ENCODE results near the gene ATP8B2.
"Not testable (repeated sequence)": the region's sequence is repeated elsewhere in the genome, so short reads cannot be mapped to it uniquely, and the experiment has no call there.

Gene ATP8B2, protein sequence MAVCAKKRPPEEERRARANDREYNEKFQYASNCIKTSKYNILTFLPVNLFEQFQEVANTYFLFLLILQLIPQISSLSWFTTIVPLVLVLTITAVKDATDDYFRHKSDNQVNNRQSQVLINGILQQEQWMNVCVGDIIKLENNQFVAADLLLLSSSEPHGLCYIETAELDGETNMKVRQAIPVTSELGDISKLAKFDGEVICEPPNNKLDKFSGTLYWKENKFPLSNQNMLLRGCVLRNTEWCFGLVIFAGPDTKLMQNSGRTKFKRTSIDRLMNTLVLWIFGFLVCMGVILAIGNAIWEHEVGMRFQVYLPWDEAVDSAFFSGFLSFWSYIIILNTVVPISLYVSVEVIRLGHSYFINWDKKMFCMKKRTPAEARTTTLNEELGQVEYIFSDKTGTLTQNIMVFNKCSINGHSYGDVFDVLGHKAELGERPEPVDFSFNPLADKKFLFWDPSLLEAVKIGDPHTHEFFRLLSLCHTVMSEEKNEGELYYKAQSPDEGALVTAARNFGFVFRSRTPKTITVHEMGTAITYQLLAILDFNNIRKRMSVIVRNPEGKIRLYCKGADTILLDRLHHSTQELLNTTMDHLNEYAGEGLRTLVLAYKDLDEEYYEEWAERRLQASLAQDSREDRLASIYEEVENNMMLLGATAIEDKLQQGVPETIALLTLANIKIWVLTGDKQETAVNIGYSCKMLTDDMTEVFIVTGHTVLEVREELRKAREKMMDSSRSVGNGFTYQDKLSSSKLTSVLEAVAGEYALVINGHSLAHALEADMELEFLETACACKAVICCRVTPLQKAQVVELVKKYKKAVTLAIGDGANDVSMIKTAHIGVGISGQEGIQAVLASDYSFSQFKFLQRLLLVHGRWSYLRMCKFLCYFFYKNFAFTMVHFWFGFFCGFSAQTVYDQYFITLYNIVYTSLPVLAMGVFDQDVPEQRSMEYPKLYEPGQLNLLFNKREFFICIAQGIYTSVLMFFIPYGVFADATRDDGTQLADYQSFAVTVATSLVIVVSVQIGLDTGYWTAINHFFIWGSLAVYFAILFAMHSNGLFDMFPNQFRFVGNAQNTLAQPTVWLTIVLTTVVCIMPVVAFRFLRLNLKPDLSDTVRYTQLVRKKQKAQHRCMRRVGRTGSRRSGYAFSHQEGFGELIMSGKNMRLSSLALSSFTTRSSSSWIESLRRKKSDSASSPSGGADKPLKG

DNA sequence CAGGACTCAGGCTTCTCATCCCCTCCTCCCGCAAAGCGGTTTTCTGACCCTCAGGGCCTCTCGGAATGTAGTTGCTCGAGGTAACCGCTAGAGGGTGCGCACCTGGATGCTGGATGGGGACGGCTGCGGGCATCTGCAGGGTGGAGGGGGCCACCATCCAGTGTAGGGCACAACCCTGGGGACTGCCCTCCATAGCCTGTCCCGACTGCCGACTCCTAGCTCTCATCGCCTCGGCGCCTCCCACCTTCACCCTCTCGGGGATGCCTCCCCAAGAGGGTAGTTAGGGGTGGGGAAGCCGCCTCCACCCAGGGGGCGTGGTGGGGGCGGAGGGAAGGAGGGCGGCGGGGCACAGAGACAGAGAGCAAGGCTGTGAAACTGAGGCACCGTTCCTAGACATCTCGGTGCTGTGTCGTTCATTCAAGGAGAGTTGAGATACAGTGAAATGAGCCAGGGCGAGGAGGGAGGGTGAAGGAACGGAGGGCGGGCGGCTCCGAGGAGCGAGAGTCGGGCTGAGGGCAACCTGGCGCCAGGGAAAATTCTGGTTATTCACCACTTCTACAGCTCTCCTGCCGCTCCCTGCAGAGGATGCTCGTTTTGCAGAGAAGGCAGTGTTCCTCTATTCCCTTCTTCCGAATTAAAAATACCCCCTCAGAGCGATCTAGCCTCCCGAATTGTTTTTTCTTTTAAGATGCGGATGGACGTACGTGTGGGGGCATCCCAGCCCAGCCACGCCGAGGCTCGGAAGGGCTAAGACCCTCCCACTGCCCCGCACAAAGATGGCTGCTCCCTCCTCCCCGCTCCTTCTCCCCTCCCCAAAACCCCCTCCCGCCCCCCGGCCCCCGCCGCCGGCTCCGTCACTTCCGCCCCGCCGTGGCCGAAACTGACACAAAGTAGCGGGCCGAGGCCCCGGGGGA lies at the start of gene ATP8B2:
Gene ATP8B2, plus strand, starts transcription at position 857 of the 914 bp plus-strand sequence. CDS start 2,617 bp downstream, outside the sequence.
- peak; percentile 77 for DNase-seq (ENCODE audit: low spot score)

DNA sequence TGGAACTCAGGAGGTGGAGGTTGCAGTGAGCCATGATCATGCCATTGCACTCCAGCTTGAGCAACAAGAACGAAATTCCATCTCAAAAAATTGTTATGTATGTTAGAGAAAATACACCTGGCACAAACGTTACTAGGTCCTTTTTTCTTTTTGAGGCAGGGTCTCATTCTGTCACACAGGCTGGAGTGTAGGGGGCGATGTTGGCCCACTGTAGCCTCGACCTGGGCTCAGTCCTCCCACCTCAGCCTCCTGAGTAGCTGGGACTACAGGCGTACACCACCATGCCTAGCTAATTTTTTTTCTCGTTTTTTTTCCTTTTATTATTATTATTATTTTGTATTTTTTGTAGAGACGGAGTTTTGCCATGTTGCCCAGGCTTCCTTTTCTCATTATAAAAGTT lies 48.5 kb upstream of the ATP8B2 start:
- DNase-seq (ENCODE audit: low spot score): no peak

DNA sequence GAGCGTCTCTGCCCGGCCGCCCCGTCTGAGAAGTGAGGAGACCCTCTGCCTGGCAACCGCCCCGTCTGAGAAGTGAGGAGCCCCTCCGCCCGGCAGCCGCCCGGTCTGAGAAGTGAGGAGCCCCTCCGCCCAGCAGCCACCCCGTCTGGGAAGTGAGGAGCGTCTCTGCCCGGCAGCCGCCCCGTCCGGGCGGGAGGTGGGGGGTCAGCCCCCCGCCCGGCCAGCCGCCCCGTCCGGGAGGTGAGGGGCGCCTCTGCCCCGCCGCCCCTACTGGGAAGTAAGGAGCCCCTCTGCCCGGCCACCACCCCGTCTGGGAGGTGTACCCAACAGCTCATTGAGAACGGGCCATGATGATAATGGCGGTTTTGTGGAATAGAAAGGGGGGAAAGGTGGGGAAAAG lies 37.7 kb upstream of the ATP8B2 start:
- not testable (repeated sequence) for DNase-seq (ENCODE audit: low spot score)

DNA sequence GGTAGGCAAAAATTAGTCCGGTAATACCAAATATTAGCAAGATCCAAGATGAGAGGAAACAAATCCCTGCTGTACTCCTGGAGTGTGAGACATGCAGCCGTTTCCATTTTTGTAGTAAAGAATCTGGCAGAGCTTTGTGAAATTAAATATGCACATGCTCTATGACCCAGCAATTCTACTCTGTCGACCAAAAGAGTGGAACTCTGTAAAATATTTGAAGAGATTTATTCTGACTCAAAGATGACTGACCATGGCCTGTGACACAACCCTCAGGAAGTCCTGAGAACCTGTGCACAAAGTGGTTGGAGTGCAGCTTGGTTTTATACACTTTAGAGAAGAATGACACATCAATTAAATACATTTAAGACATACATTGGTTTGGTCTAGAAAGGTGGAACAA lies 36.7 kb upstream of the ATP8B2 start:
- DNase-seq (ENCODE audit: low spot score): peak; percentile 38

DNA sequence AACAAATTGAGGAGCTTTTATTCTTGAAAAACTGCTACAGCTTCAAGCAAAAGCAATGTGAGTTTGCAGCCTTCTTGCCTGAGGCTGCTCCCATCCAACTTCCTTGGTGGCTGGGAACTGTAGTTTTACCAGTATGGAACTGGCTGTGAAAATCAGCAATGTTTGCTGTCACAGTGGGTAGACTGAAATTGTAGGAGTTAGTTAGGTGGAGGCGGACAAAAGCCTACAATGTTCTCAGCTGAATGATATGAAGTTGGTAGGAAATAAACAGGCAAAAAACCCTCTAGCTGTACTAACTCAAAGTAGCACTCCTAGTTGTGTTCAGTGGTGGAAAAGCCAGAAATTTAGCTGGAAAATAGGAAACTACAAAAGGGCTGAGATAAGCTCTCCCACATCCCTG lies 34.4 kb upstream of the ATP8B2 start:
- DNase-seq (ENCODE audit: low spot score): no peak

DNA sequence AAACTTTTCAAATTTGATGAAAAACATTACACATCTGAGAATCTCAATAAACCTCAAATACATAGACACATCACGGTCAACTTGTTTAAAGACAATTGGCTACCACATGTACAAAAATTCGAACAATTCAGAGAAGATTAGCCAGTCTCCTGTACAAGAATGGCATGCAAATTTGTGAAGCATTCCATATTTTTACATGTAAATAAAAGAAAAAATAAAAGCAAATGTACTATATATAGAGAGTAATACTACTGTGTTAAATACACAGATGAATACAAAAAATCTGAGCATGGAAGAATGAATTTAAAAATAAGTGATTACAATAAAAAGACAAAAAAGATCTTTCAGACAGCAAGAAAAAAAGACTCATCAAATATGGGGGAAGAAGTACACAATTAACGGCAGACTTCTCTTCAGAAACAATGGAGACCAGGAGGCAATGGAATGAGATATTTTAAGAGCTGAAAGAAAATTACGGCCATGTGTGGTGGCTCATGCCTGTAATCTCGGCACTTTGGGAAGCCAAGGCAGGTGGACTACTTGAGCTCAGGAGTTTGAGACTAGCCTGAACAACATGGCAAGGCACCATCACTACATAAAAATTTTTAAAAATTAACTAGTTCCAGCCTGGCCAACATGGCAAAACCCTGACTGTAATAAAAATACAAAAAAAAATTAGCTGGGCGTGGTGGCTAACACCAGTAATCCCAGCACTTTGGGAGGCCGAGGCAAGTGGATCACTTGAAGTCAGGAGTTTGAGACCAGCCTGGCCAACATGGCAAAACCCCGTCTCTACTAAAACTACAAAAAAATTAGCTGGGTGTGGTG lies 29.7 kb upstream of the ATP8B2 start:
- no peak for DNase-seq (ENCODE audit: low spot score)

DNA sequence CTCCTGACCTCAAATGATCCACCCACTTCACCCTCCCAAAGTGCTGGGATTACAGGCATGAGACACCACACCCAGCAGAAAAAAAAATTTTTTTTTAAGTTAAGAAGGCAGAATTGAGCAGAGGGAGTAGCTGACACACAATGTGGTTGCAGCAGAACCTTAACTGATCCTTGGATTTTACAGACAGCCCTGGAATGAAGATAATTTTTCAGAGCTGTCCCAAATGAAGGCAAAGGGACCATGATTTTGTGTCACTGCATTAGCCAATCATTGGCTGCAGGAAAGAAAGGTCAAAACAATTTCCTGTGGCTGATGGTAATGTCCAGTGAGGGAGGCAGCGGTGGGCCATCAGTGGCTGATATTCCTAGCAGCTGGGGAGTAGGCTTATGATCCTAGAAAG lies 23.7 kb upstream of the ATP8B2 start:
- no peak for DNase-seq (ENCODE audit: low spot score)

DNA sequence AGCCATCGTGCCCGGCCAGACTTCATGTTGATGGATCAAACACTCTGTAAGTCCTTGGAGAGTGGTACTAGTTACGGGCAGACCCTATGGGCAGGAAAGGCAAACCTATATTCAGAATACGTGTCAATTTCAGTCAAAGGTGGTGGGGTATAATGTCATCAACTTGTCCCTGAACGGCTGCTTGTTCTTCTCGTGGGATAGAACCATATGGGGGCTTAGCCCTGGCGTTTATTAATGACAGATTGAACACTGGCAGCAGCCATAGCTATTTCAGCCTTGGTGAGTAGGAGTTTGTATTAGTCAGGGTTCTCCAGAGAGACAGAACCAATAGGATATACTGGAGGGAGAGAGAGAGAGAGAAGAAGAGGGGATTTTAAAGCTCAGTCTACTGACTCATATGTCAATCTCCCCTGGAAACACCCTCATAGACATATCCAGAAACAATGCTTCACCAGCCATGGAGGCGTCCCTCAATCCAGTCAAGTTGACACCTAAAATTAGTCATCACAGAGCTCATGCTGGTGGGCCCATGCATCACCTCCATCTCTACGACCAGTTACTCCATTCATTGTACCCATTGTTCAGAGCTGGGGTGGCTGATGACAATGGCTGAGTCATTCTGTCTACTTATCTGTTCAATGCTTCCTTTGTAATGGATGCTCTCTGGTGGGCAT lies 20.5 kb upstream of the ATP8B2 start:
- DNase-seq (ENCODE audit: low spot score): peak; percentile 88

DNA sequence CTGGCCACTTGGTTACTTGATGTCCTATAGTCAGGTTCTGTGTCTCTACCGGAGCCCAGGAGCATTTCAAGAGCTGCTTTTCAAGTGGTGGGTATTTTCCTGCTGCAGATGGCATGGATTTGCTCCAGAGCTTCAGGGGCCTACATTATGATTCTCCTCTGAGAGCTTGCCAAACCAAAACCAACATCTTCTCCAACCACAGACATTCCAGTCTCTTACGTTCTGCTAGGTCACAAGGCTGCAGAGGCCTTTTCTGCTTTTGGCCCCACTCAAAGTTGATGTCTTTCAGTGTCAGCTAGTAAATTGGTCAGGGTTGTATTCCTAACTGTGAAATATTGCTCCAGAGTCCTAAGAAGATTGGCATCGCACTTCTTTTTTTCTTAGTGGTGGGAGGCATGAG lies 19.2 kb upstream of the ATP8B2 start:
- peak; percentile 42 for DNase-seq (ENCODE audit: low spot score)

DNA sequence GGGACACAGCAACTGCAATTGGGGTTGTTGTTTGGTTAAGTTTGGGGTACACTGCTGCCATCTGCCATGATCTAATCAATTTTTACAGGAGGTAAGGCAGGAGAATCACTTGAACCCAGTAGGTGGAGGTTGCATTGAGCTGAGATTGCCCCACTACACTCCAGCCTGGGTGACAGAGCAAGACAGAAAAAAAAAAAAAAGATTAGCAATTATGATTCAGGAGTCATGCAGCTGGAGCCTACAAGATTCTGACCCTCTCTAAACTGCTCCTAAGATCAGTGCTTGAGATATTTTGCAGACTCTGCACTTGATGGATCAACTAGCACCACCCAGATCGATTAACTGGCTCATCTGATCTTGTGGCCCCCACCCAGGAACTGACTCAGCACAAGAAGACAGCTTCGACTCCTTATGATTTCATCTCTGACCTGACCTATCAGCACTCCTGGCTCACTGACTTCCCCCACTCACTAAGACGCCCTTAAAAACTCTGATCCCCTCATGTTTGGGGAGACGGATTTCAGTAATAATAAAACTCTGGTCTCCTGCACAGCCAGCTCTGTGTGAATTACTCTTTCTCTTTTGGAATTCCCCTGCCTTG lies 17.6 kb upstream of the ATP8B2 start:
- DNase-seq (ENCODE audit: low spot score): peak; percentile 22

DNA sequence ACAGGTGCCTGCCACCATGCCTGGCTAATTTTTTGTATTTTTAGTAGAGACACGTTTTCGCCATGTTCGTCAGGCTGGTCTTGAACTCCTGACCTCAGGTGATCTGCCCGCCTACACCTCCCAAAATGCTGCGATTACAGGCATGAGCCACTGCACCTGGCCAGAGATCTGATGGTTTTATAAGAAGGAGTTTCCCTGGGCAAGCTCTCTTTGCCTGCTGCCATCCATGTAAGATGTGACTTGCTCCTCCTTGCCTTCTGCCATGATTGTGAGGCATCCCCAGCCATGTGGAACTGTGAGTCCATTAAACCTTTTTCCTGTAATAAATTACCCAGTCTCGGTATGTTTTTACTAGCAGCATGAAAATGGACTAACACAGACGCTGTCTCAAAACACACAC lies 16.2 kb upstream of the ATP8B2 start:
- DNase-seq (ENCODE audit: low spot score): not testable (repeated sequence)

DNA sequence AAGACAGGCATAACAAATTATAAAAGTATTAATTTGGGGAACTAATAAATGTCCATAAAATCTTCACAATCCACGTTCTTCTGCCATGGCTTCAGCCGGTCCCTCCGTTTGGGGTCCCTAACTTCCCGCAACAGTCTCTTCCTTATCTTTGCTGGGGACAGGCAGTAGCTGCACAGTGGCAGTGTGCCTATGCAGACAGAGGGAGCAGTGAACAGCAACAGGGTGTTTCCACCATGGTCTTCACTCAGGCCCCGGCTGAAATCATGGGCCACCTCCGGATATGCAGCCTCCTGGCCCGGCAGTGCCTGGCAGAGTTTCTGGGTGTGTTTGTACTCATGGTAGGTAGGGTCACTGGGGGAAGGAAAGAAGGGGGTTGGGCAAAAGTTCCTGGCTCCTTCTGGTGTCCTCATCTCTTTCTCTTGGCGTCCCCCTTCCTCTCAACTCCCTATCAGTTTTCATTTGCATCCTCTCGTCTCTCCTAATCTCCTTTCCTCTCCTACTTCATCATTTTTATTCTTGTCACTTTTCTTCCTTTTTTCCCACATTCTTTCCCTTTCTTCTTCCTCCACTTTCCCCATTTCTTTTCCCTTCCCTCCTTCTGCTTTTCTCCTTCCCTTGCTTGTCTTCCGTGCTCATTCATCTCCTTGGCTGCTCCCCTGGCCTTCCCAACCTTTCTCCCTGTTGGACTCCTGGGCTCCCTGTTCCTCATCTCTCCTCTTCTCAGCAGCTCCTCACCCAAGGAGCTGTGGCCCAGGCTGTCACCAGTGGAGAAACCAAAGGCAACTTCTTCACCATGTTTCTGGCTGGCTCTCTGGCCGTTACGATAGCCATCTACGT lies 12.9 kb upstream of the ATP8B2 start:
- DNase-seq (ENCODE audit: low spot score): not testable (repeated sequence)

DNA sequence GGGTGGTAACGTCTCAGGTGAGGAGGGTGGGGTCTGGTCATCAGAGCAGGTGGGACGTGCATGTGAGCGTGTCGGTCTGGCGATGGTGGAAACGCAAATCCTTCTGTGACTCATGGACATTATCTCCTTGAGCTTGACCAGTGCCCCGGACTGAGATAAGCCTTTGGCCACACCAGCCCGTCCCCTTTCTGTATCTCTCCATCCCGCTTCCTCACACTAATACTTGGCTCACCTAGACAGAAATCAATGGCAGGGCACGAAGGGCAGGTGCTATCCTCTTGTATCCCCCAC lies 12.3 kb upstream of the ATP8B2 start:
- DNase-seq (ENCODE audit: low spot score): no peak

DNA sequence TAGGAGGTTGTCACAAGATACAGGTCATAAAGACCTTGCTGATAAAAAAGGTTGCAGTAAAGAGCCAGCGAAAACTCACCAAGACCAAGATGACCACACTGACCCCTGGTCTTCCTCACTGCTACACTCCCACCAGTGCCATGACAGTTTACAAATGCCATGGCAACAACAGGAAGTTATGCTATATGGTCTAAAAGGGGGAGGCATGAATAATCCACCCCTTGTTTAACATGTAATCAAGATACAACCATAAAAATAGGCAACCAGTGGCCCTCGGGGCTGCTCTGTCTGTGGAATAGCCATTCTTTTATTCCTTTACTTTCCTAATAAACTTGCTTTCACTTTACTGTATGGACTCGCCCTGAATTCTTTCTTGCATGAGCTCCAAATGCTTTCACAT lies 11.1 kb upstream of the ATP8B2 start:
- not testable (repeated sequence) for DNase-seq (ENCODE audit: low spot score)

DNA sequence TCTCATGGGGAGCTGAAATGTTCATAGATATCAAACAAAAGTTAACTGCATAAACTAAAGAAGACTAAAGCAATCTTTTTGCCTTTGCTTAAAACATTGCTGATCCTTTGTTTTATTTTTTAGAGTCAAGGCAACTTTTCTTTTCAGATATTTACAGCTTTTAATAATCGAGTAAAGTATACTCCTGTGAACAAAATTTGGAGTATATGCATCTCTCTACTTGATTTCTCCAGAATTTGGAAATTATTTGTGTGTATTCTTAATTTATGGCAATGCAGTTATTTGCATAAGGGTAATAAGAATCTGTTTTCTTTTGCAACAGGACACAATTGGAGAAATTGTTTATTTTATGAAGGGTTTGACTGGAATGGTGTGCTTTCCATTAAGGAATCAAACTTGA lies 8.6 kb upstream of the ATP8B2 start:
- DNase-seq (ENCODE audit: low spot score): no peak

DNA sequence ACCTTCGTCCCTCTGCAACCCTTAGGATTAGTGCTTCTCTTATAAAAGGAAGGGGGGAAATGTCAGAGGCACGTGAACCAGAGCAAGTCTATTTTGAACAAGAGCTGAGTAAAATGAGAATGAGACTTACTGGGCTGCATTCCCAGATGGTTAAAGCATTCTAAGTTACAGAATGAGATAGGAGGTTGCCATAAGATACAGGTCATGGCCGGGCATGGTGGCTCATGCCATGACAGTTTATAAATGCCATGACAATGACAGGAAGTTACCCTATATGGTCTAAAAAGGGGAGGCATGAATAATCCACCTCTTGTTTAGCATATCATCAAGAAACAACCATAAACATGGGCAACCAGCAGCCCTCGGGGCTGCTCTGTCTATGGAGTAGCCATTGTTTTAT lies 6.9 kb upstream of the ATP8B2 start:
- no peak for DNase-seq (ENCODE audit: low spot score)

DNA sequence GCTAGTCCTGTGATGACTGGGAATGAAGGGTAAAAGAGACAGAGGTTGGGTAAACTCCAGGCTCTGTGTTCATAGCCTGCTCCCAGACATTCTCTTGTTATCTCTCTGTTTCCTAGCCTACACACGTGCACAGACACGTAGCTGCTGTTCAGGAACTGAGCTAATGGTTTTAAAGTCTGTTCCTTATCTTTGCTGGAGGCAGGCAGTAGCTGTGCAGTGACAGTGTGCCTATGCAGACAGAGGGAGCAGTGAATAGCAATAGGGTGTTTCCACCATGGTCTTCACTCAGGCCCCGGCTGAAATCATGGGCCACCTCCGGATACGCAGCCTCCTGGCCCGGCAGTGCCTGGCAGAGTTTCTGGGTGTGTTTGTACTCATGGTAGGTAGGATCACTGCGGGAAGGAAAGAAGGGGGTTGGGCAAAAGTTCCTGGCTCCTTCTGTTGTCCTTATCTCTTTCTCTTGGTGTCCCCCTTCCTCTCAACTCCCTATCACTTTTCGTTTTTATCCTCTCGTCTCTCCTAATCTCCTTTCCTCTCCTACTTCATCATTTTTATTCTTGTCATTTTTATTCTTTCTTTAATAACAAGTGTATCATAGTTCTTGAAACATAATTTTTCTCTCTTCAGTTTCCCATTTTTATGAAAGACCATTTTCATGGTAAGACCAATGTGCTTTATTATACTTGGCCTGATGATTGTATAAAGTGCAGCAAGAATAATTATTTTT lies 4.3 kb upstream of the ATP8B2 start, which contains the start of gene AQP10:
Gene AQP10, plus strand, starts transcription at position 212 of the 727 bp plus-strand sequence. Its CDS starts 63 bp downstream, at position 275.
- DNase-seq (ENCODE audit: low spot score): no peak

DNA sequence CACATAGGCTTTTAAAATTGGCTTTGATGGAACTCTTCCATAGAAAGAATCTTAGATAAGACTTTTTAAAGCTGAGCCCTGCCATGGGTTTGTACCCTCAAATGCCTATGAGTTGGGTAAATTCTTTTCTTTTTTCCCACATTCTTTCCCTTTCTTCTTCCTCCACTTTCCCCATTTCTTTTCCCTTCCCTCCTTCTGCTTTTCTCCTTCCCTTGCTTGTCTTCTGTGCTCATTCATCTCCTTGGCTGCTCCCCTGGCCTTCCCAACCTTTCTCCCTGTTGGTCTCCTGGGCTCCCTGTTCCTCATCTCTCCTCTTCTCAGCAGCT lies 3.8 kb upstream of the ATP8B2 start:
- DNase-seq (ENCODE audit: low spot score): not testable (repeated sequence)
